ENCODE measurements around the gene CAMK2D.
A peak's percentile ranks its signal among the peaks of the same experiment; 100 is the strongest.
"Not testable (repeated sequence)": the region's sequence is repeated elsewhere in the genome, so short reads cannot be mapped to it uniquely, and the experiment has no call there.

CAMK2D gene

GRCh38 chr4:113739197-113739596 lies 22.3 kb downstream of the CAMK2D start:
- H3K4me3 ChIP-seq (ENCODE audit: low read depth, low read length), result no peak overlapping the region
- no peak for DNase-seq (ENCODE audit: low read depth)

- DNase-seq (ENCODE audit: low read depth), result peak; percentile 77
- H3K4me3 ChIP-seq (ENCODE audit: low read depth, low read length), result no peak overlapping the region
These were observed 23.3 kb downstream of the CAMK2D start for GRCh38 chr4:113738251-113738650.

- no peak for DNase-seq (ENCODE audit: low read depth)
- H3K4me3 ChIP-seq (ENCODE audit: low read depth, low read length), result no peak overlapping the region
These were observed 27.9 kb downstream of the CAMK2D start for GRCh38 chr4:113733685-113734084.

- H3K4me3 ChIP-seq (ENCODE audit: low read depth, low read length), result no peak overlapping the region
- DNase-seq (ENCODE audit: low read depth), result no peak
These were observed 28.5 kb downstream of the CAMK2D start for GRCh38 chr4:113732967-113733527.

- H3K4me3 ChIP-seq (ENCODE audit: low read depth, low read length), result no peak overlapping the region
- DNase-seq (ENCODE audit: low read depth), result no peak
These were observed 30.9 kb downstream of the CAMK2D start for GRCh38 chr4:113730467-113731216.

- DNase-seq (ENCODE audit: low read depth), result no peak
- H3K4me3 ChIP-seq (ENCODE audit: low read depth, low read length), result no peak overlapping the region
These were observed 33.7 kb downstream of the CAMK2D start for GRCh38 chr4:113727802-113728201.

- no peak for DNase-seq (ENCODE audit: low read depth)
- H3K4me3 ChIP-seq (ENCODE audit: low read depth, low read length), result no peak overlapping the region
These were observed 35.6 kb downstream of the CAMK2D start for GRCh38 chr4:113725963-113726362.

- H3K4me3 ChIP-seq (ENCODE audit: low read depth, low read length), result no peak overlapping the region
- DNase-seq (ENCODE audit: low read depth), result no peak
These were observed 43.3 kb downstream of the CAMK2D start for GRCh38 chr4:113718252-113718651.

- no peak overlapping the region for H3K4me3 ChIP-seq (ENCODE audit: low read depth, low read length)
- DNase-seq (ENCODE audit: low read depth), result no peak
These were observed 49.5 kb downstream of the CAMK2D start for GRCh38 chr4:113711883-113712662.

- no peak for DNase-seq (ENCODE audit: low read depth)
- H3K4me3 ChIP-seq (ENCODE audit: low read depth, low read length), result no peak overlapping the region
These were observed 53.3 kb downstream of the CAMK2D start for GRCh38 chr4:113708250-113708649.

GRCh38 chr4:113707048-113707447 lies 54.5 kb downstream of the CAMK2D start:
- DNase-seq (ENCODE audit: low read depth), result no peak
- H3K4me3 ChIP-seq (ENCODE audit: low read depth, low read length), result no peak overlapping the region

GRCh38 chr4:113705097-113705496 lies 56.4 kb downstream of the CAMK2D start:
- DNase-seq (ENCODE audit: low read depth); H3K4me3 ChIP-seq (ENCODE audit: low read depth, low read length): not testable (repeated sequence)

GRCh38 chr4:113702596-113702995 lies 58.9 kb downstream of the CAMK2D start:
- not testable (repeated sequence) for DNase-seq (ENCODE audit: low read depth); H3K4me3 ChIP-seq (ENCODE audit: low read depth, low read length)

- DNase-seq (ENCODE audit: low read depth), result no peak
These were observed 60.4 kb downstream of the CAMK2D start for GRCh38 chr4:113701169-113701568.

GRCh38 chr4:113700602-113701150 lies 60.9 kb downstream of the CAMK2D start:
- DNase-seq (ENCODE audit: low read depth), result no peak
- no peak overlapping the region for H3K4me3 ChIP-seq (ENCODE audit: low read depth, low read length)

More at GRCh38 chr4:113701169-113701568, 60.4 kb downstream of the CAMK2D start:
- H3K4me3 ChIP-seq (ENCODE audit: low read depth, low read length), result no peak overlapping the region

GRCh38 chr4:113699772-113700171 lies 61.8 kb downstream of the CAMK2D start:
- DNase-seq (ENCODE audit: low read depth), result no peak
- H3K4me3 ChIP-seq (ENCODE audit: low read depth, low read length), result no peak overlapping the region

GRCh38 chr4:113697429-113697828 lies 64.1 kb downstream of the CAMK2D start:
- no peak for DNase-seq (ENCODE audit: low read depth)
- no peak overlapping the region for H3K4me3 ChIP-seq (ENCODE audit: low read depth, low read length)

- DNase-seq (ENCODE audit: low read depth), result no peak
These were observed 66.0 kb downstream of the CAMK2D start for GRCh38 chr4:113695328-113696169.

GRCh38 chr4:113694008-113694407 lies 67.5 kb downstream of the CAMK2D start:
- no peak for DNase-seq (ENCODE audit: low read depth)
- H3K4me3 ChIP-seq (ENCODE audit: low read depth, low read length), result no peak overlapping the region

More at GRCh38 chr4:113695328-113696169, 66.0 kb downstream of the CAMK2D start:
- H3K4me3 ChIP-seq (ENCODE audit: low read depth, low read length), result no peak overlapping the region

Measured in skeletal muscle cell (primary cell).